Panc1 (cell line): ENCODE data around the gene CDC37.
"Not testable (repeated sequence)": the region's sequence is repeated elsewhere in the genome, so short reads cannot be mapped to it uniquely, and the experiment has no call there.

Source experiments
- CTCF ChIP-seq: fragments of 450-650 bp; IDR thresholded peaks from 2 replicates; pipeline ENCODE4 v1.5.1; 2017; ENCODE audit warnings: mild to moderate bottlenecking
- POLR2AphosphoS5 ChIP-seq: IDR thresholded peaks from 2 replicates; pipeline ENCODE4 v1.6.1; 2012; ENCODE audit warnings: mild to moderate bottlenecking, low read depth, low read length, moderate library complexity
- REST ChIP-seq, 2 experiments: IDR thresholded peaks; 2 replicates each; pipeline ENCODE4 v1.6.1; 2011 to 2012; ENCODE audit warnings: low read depth in 2 of 2, control low read depth in 1 of 2, low read length in 1 of 2, mild to moderate bottlenecking in 1 of 2, moderate library complexity in 1 of 2; ENCODE audit not compliant: insufficient read depth in 1 of 2

GRCh38 chr19:10377140-10377640 is 26.2 kb downstream of the CDC37 start:
- TF ChIP-seq REST (IDR thresholded peaks at IDR 0.05; ENCODE audit: insufficient read depth in 1 of 2, low read depth in 2 of 2, low read length in 1 of 2); POLR2AphosphoS5; CTCF: not testable (repeated sequence)
